T-helper 2 cell treated with Interferon-gamma antibody and Interleukin-4, amounts not matched to agents 100 ng/mL and 5 ng/mL, for 36 hours (primary cell): ENCODE measurements around the gene RNF123. TPM values are rescaled to one million over a fixed set of nuclear protein-coding genes. Genes with fewer than 3 reads are reported as not detected.

Experiments
- intact Hi-C: fragments of 100-400 bp; cut with micrococcal nuclease; formaldehyde crosslinking; loops from one replicate; pipeline ENCODE4 v1.15.1; 2023
- total RNA-seq: library from RNA; stranded (reverse); gene quantifications from 2 replicates; pipeline ENCODE4 v1.2.3, GENCODE V29; 2022

The RNF123 gene
- total RNA-seq, 1 donor from 2014 or later = 44.1 TPM

- intact Hi-C loops = no loop called here
These were observed 28.9 kb downstream of the RNF123 start for GRCh38 chr3:49717959-49718857.

- intact Hi-C loops = loop anchor here (1.0 kb wide), 1 partner anchor 45 kb away; the partner anchor contains the start of gene APEH
These were observed 29.5 kb downstream of the RNF123 start for GRCh38 chr3:49718858-49719213.

- intact Hi-C loops = loop anchor here (1.0 kb wide), 1 partner anchor 45 kb away; the partner anchor contains the start of gene APEH
These were observed 30.0 kb downstream of the RNF123 start, which contains the start of gene AMIGO3 for GRCh38 chr3:49719214-49719884. AMIGO3 (minus strand) TSS chr3:49719684; CDS start chr3:49719465, 219 bp downstream.

- intact Hi-C loops = no loop called here
These were observed 31.7 kb downstream of the RNF123 start for GRCh38 chr3:49720855-49721595.

- intact Hi-C loops = no loop called here
These were observed 32.2 kb downstream of the RNF123 start for GRCh38 chr3:49721596-49721895.

GRCh38 chr3:49721896-49722781, 32.8 kb downstream of the RNF123 start:
- intact Hi-C loops = no loop called here

GRCh38 chr3:49722896-49723295, 33.5 kb downstream of the RNF123 start:
- intact Hi-C loops = loop anchor here (1.0 kb wide), 2 partner anchors 49 to 116 kb away; partner anchors contain the start of gene APEH

GRCh38 chr3:49723296-49723627, 33.9 kb downstream of the RNF123 start:
- intact Hi-C loops = loop anchor here (1.0 kb wide), 2 partner anchors 49 to 116 kb away; partner anchors contain the start of gene APEH

- intact Hi-C loops = loop anchor here (1.0 kb wide), 4 partner anchors 50 to 115 kb away; partner anchors contain the start of genes APEH and IP6K1
These were observed 34.5 kb downstream of the RNF123 start, which contains the start of gene GMPPB for GRCh38 chr3:49723628-49724551. GMPPB (minus strand) TSS chr3:49723951; CDS start chr3:49723726, 225 bp downstream.

- intact Hi-C loops = loop anchor here (1.0 kb wide), 2 partner anchors 62 to 78 kb away; partner anchors contain the start of gene IP6K1
These were observed 35.2 kb downstream of the RNF123 start for GRCh38 chr3:49724586-49724985.

GRCh38 chr3:49725906-49726681, 36.7 kb downstream of the RNF123 start:
- intact Hi-C loops = no loop called here

GRCh38 chr3:49727154-49727923, 38.0 kb downstream of the RNF123 start:
- intact Hi-C loops = no loop called here

- intact Hi-C loops = no loop called here
These were observed 38.6 kb downstream of the RNF123 start for GRCh38 chr3:49727924-49728361.

- intact Hi-C loops = no loop called here
These were observed 40.7 kb downstream of the RNF123 start for GRCh38 chr3:49729966-49730609.

GRCh38 chr3:49732597-49732996, 43.2 kb downstream of the RNF123 start:
- intact Hi-C loops = no loop called here

GRCh38 chr3:49733551-49733950, 44.2 kb downstream of the RNF123 start:
- intact Hi-C loops = no loop called here

- intact Hi-C loops = no loop called here
These were observed 45.4 kb downstream of the RNF123 start for GRCh38 chr3:49734752-49735151.
